ENCODE data around the gene PGF.

The PGF gene

GRCh38 chr14:74927225-74927624, 28.2 kb downstream of the PGF start:
- Mint-ChIP-seq H3K36me3 (ENCODE audit: low read depth) (no peaks in the 10 kb centered on the region), H3K4me3 (no peak overlapping the region), H3K27ac (no peak overlapping the region), H3K9me3 (no peaks in the 10 kb centered on the region), H3K27me3 (ENCODE audit: low read depth, poor library complexity) (peaks cover 70% of the 10 kb centered on the region), H3K4me1 (peaks cover 4% of the 10 kb centered on the region)
- no peak for TF ChIP-seq CTCF (IDR thresholded peaks at IDR 0.05)
- DNase-seq: no peak

GRCh38 chr14:74924061-74924460, 31.3 kb downstream of the PGF start:
- TF ChIP-seq CTCF (IDR thresholded peaks at IDR 0.05): no peak
- Mint-ChIP-seq H3K4me1 (peaks cover 9% of the 10 kb centered on the region), H3K27ac (no peak overlapping the region), H3K36me3 (ENCODE audit: low read depth) (no peaks in the 10 kb centered on the region), H3K27me3 (ENCODE audit: low read depth, poor library complexity) (peaks cover 60% of the 10 kb centered on the region), H3K4me3 (peak overlapping the region; percentile 20), H3K9me3 (no peaks in the 10 kb centered on the region)
- no peak for DNase-seq

- DNase-seq: peak; percentile 88
- Mint-ChIP-seq H3K27ac (no peak within 1 kb of the TSS), H3K4me1 (peaks cover 9% of the 10 kb centered on the region), H3K4me3 (peak within 1 kb of the TSS; percentile 87), H3K36me3 (ENCODE audit: low read depth) (no peaks in the 10 kb centered on the region), H3K27me3 (ENCODE audit: low read depth, poor library complexity) (peaks cover 57% of the 10 kb centered on the region), H3K9me3 (no peaks in the 10 kb centered on the region)
- no peak for TF ChIP-seq CTCF (IDR thresholded peaks at IDR 0.05)
These were observed 32.5 kb downstream of the PGF start, which contains the start of gene RPS6KL1 for GRCh38 chr14:74922752-74923401. RPS6KL1 (minus strand) TSS chr14:74923260; CDS start chr14:74921541, 1,719 bp downstream.

DNA sequence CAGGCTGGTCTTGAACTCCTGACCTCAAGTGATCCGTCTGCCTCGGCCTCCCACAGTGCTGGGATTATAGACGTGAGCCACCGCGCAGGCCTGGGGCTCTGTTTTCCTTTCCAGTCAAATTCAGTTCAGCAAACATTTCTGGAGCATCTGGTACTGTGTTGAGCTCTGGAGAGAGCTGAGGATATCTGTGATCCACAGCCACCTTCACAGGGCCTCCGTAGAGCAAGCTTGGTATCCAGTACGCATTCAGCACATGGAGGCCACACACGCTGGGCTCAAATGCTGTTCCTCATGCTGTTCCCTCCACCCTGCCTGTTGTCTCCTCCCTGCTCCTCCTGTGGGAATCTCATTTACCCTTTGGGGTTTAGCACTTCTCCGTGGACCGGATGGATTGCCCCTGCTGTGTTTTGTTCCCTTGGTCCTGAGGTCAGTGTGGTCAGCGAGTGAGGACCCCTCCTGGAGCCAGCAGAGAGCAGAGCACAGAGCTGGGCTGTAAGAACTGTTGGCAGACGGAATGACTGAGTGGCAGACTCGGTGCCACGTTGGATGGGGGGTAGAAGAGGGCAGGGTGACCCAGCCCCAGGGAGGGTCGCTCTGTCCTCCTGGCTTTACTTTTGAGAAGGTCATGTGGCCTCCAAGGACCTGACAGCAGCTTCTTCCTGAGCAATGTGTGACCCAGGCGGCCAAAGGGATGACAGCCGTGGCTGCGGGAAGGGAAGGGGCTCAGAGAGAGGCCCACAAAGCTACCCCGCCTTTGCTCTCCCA, 33.2 kb downstream of the PGF start:
- peaks cover 50% of the 10 kb centered on the region for H3K27me3 Mint-ChIP-seq (ENCODE audit: low read depth, poor library complexity)
- no peak overlapping the region for H3K27ac Mint-ChIP-seq
- H3K36me3 Mint-ChIP-seq (ENCODE audit: low read depth): no peaks in the 10 kb centered on the region
- no peaks in the 10 kb centered on the region for H3K9me3 Mint-ChIP-seq
- H3K4me1 Mint-ChIP-seq: peaks cover 15% of the 10 kb centered on the region
- no peak for DNase-seq
- no peak for TF ChIP-seq CTCF (IDR thresholded peaks at IDR 0.05)
- H3K4me3 Mint-ChIP-seq: peak overlapping the region; percentile 87

DNA sequence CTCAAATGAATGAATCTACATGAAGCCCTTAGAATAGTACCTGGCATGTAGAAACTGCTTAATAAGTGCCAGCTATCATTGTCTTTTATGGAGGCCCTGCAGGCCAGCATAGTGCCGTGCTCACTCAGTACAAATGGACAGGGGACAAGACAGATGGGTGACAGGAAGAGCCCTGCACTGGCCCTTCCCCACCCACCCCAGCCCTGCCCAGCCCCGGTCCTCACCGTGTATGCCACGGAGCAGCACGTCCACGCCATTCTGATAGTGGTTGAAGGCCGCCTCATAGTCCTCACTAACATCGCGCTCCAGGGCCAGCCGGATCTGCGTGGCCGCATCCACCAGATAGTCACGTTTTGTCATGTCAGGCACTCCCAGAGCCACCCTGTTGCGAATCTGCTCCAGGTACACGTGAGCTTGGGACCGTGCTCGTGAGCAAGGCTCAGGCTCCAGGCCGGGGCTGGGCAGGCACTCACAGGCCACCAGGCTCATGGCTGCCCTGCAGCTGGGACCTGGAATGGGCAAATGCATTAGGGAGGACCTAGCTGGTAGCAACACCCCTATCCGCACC, 34.3 kb downstream of the PGF start:
- peaks cover 22% of the 10 kb centered on the region for H3K4me1 Mint-ChIP-seq
- no peaks in the 10 kb centered on the region for H3K36me3 Mint-ChIP-seq (ENCODE audit: low read depth)
- H3K27ac Mint-ChIP-seq: no peak overlapping the region
- peaks cover 39% of the 10 kb centered on the region for H3K27me3 Mint-ChIP-seq (ENCODE audit: low read depth, poor library complexity)
- H3K4me3 Mint-ChIP-seq: no peak overlapping the region
- DNase-seq: no peak
- no peaks in the 10 kb centered on the region for H3K9me3 Mint-ChIP-seq
- no peak for TF ChIP-seq CTCF (IDR thresholded peaks at IDR 0.05)

All from nephron progenitor cell (in vitro differentiated cells).